NCI-H510A (cell line): ENCODE results near the gene NPAS3.

Experiments used
- DNase-seq: peaks from one replicate; lab custom pipeline; 2025; lab: John Stamatoyannopoulos, UW

Gene NPAS3

DNA sequence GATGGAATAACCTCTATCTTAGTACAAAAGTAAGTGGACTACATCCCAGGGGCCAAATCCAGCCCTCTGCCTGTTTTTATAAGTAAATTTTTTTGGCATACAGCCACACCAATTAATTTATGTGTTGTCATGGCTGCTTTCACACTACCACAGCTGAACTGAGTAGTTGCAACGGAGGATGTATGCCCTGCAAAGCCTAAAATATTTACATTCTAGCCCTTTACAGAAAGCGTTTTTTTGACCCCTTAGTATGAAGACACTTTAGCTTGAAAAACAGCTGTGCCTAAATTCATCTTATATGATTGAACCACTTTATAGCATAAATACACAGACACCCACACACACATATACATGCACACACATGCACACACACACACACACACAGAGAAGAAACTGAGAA, 510.6 kb downstream of the NPAS3 start:
- no peak for DNase-seq

- DNase-seq = no peak
Observed at GRCh38 chr14:33449703-33450395, 511.2 kb downstream of the NPAS3 start.

- DNase-seq = no peak
Observed at GRCh38 chr14:33450416-33450815, 511.7 kb downstream of the NPAS3 start.

DNA sequence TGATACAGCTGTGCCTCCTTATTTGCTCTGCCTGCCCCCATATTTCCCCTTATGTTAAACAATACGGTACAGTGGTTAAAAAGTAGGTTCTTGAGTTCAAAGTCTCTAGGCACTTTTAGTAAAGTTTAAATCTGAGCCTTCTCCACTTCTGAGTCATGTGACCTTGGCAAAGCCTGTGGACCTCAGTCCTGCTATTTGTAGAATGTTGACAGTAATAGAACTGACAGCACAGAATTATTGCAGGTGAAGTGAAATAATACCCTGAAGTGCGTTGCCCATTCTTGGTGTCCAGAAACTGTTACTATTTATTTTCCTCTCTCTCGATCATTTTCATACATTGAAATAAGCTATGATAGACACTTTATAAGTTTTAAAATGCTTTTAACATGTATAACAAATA, 512.5 kb downstream of the NPAS3 start:
- no peak for DNase-seq

DNA sequence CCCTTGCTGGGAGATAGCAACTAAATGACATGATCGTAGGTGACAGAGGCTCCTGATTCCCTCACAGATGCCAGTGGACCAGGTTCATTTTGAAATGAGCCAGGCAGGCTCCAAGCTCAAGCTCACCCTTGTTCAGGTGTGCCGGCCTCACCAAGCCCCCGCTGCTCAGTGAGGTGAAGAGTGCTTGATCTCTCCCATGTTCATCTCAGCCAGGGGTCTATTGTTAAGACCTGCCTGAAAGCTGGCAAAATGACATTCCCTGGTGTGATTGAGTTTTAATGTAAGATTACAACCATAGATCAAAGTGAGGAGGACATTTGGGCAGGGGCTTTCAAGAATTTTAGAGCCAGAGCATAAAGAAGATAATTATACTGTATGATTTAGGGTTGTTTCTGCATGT, 514.3 kb downstream of the NPAS3 start:
- no peak for DNase-seq

DNA sequence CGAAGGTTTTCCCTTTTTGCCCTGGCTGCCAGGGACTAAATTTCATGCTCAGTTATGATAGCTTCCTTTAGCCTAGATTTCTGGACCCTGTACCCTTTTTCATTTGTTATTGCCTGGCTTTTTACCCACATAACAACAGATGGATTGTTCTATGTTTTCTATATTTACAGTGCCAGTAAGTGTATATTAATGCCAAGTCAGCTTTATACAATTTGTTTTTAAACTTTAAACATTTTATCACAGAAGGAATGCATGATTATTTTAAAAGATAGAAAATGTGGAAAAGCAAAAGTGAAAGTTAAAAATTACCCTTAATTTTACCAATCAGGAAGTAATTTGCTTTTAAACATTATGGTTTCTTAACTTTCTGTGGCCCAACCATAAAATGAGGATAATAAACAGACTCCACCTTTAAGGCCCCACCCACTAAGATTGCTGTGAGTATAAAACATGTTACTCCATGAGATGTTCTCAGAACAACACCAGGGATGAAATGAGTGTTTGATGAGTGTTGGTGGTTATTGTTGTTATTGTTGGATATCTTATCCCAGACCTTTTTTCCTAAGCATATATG, 515.4 kb downstream of the NPAS3 start:
- DNase-seq = no peak

- DNase-seq = peak; percentile 47
Observed at GRCh38 chr14:33454707-33455106, 516.0 kb downstream of the NPAS3 start.

DNA sequence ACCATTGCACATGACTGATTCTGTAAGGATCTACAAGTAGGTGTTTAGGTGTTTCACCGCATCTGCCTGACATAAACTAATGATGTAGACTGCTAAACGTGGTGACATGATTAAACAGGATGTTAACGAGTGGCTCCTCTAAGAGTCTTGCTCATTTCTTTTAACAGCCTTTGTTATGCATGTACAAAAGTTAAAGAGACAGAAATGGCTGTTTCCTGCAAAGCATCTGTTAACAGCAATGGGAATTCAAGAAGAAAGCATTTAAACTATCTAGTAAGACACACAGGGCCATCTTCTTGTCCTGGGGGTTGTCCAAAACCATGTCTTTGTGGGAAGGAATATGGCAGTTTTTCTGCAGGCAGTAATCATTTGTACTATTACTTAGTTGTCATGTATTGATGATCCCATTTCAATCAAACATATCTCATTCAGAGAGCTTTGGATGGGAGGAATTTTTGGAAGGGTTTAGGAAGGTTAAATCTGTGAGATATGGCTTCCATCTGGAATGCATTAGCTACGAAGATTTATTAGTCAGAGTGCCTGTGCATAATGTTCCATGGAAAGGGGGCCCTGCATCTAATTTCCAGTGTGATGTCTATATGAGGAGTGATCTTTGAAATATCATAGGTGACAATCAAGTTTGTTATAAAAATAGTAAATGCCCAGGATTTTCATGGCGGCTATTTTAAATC, 517.1 kb downstream of the NPAS3 start:
- DNase-seq = peak; percentile 3

- no peak for DNase-seq
Observed at GRCh38 chr14:33457021-33457420, 518.3 kb downstream of the NPAS3 start.

DNA sequence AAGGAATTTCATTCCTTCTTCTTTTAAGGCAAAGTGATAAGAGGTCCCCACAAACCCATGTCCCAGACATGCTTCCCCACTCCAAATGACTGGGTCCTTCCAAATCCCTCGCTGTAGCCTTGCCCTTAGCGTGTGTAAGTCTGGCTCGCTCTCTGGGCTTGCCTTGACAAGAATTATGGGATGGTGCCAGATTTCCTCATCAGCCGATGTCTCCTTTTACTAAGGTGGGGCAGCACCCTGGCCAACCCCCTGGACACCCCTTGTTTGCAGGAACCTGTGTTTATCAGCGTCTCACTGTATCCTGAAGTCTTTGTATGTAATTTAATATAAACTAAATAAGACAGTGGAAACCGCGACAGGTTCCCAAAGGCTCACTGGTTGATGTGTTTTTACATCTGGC, 518.9 kb downstream of the NPAS3 start:
- DNase-seq = no peak

DNA sequence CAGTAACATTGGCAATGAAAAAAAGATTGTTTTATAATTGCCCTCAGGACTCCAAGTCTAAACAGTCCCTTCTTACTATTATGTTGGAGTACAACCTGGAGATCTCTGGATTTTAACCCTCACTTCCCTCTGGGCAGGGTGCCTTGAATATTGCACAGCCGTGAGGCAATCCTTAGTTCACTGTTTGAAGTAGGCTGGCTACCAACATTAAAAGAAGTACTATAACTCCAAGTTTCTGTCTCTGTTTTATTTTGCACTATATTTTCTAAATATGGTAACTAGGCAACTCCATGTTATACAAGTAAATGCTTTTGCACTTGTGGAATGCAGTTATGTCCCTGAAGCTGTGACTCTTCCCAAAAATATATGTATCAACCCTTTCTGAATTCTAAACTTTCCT, 521.5 kb downstream of the NPAS3 start:
- DNase-seq = no peak

DNA sequence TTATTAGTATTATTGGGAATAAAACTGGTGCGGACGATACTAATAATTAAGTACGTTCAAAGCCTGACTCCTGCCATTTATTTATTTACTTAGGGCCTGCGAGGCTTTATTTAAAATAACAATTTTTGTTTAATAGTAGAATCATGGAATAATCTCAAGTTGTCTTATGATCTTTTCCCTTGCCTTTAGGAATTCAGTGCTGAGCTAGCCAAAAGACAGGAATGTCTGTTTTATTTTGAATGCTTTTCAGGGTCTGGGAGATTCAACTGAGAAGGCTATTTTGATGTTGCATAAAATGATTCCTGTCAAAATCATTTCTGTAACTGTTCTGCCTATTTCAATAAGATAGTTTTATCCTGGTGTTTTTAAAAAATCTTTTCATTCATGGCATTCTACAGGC, 522.4 kb downstream of the NPAS3 start:
- DNase-seq = no peak

GRCh38 chr14:33463731-33464130, 525.1 kb downstream of the NPAS3 start:
- no peak for DNase-seq

GRCh38 chr14:33464254-33464962, 525.7 kb downstream of the NPAS3 start:
- DNase-seq = no peak

- DNase-seq = no peak
Observed at GRCh38 chr14:33465846-33466700, 527.4 kb downstream of the NPAS3 start.

GRCh38 chr14:33467971-33468370, 529.3 kb downstream of the NPAS3 start:
- no peak for DNase-seq

DNA sequence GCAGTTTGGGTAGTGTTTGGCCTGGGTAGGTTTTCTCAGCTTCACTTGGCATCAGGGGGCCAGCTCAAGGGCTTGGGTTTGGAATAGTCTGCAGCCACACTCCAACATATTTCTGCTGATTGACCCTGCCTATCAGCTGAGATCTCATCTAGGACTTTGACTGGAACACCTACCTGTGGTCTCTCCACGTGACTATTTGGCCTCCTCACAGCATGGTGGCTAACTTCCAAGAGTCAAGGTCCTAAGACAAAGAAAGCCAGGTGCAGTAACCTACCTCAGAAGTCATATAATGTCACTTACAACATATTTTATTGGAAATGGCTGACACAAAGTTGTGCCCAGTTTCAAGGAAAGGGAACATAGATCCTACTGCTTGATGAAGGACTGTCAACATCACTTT, 531.2 kb downstream of the NPAS3 start:
- DNase-seq = no peak

- DNase-seq = no peak
Observed at GRCh38 chr14:33471776-33472175, 533.1 kb downstream of the NPAS3 start.

DNA sequence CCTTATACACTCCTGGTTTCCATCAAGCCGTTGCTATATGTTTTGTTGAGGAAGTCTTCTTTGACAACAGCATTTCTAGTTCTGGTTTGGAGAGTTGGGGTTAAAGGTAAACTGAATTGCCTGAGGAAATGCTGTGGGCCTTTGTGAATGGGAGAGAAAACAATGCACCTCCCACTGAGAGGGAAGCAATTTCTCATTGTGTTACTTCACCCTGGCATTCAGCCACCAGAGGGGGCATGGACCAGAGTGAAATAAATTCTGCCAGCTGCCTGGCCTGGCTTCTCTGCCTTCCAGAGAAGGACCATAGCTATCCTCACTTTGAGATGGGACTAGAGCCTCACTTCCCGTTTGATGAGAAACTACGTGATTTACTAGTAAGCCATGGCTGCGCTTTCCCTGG, 536.9 kb downstream of the NPAS3 start:
- DNase-seq = peak; percentile 26

DNA sequence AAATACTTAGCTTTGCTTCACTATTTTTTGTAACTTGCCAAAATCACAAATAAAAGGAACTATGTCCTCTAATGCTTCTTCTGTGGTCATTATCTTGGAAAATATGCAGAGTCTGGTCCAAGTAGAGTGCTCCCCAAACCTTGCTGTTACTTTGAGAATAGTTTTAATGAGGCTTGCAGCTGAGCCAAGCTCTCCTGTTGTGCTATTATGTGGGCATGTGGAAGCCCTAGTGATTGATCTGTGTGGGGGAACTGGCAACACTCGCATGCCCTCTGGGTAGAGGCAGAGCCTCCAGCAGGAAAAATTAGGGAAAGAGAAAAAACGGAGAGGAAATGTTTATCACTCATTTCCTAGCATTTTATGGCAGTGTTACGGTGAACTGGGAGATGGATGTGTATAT, 539.1 kb downstream of the NPAS3 start:
- no peak for DNase-seq

DNA sequence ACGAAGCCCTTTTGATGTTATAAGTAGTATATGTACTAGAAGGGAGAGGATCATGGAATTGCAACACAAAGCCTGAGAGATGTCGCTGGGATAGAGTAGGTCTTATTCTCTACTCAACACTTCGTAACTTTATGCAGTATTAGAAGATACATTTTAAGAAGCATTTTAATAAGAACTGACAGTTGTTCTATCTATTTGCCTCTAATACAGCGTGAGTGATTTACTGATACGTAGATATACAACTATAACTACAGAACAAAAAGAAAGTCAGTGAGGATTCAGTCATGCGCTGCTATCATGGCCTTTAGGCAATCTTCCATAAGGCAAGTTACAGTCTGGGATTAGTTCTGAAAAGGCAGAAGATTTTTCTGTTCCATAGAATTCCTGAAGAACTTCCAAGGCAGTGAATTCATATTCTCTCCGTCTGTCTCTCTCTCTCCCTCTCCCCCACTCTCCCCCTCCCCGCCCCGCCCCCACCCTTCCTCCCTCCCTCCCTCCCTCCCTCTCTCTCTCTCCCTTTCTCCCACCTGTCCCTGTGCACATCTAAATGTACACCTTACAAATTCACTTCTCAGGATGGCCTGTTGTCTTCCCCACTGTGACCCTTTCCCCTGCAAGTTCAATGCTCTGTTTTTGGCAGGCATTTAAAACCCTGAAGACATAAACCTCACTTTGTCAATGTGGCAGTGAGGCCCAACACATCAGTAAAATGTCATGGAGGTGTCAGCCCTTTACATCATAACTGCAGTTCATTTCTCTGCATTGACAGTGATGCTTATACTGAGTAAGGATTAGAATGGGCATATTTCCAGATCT, 541.6 kb downstream of the NPAS3 start:
- DNase-seq = no peak
